SJSA1 (cell line): ENCODE results near the gene SREK1IP1. TPM values are rescaled to one million over a fixed set of nuclear protein-coding genes. Genes with fewer than 3 reads are reported as not detected.

Experiments
- DNase-seq, 2 experiments: peaks; one replicate each; pipeline ENCODE4 v3.0.0-alpha.2; 2015 to 2020; ENCODE audit warnings: low spot score in 2 of 2, low read depth in 1 of 2
- H3K27ac ChIP-seq: fragments of 250-450 bp; sonication (Bioruptor Pico); 2 replicates; pipeline ENCODE4 v1.5.1; 2020; ENCODE audit warnings: mild to moderate bottlenecking, moderate library complexity
- H3K27me3 ChIP-seq: fragments of 250-450 bp; sonication (Bioruptor Pico); replicated peaks from 2 replicates; pipeline ENCODE4 v1.5.1; 2020; ENCODE audit warnings: mild to moderate bottlenecking, moderate library complexity
- H3K36me3 ChIP-seq: fragments of 250-450 bp; sonication (Bioruptor Pico); 2 replicates; pipeline ENCODE4 v1.5.1; 2020; ENCODE audit warnings: mild to moderate bottlenecking
- H3K4me1 ChIP-seq: fragments of 250-450 bp; sonication (Bioruptor Pico); replicated peaks from 2 replicates; pipeline ENCODE4 v1.6.1; 2021; ENCODE audit warnings: mild to moderate bottlenecking
- H3K4me3 ChIP-seq: fragments of 250-450 bp; sonication (Bioruptor Pico); 2 replicates; pipeline ENCODE4 v1.5.1; 2020; ENCODE audit warnings: mild to moderate bottlenecking
- H3K9me3 ChIP-seq: fragments of 250-450 bp; sonication (Bioruptor Pico); replicated peaks from 2 replicates; pipeline ENCODE4 v1.5.1; 2020; ENCODE audit warnings: mild to moderate bottlenecking
- total RNA-seq: library from RNA; depleted of rRNA; stranded (reverse); fragments of >200 nt; shearing (Covaris generic); gene quantifications from 2 replicates; pipeline ENCODE4 v1.2.3, GENCODE V29; 2014

Gene SREK1IP1
- total RNA-seq, 1 experiment from 2014 or later = 7.4 TPM

DNA sequence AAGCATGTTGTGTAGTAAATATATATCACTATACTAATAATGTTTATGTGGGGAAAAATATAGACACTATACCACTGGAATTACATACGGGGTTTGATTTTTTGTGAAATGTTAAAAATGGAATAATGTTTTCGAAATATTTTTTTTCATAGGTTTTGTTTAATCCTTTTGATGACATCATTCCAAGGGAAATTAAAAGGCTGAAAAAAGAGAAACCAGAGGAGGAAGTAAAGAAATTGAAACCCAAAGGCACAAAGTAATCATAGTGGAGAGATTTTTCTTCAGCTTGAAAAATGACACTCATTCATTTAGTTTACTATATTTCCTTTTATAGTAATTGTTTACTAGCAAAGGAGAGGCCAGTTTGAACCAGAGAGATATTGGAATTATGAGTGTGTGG lies 17.9 kb upstream of the SREK1IP1 start:
- H3K36me3 ChIP-seq = peaks cover 3% of the 10 kb centered on the region
- no peak overlapping the region for H3K4me3 ChIP-seq

DNA sequence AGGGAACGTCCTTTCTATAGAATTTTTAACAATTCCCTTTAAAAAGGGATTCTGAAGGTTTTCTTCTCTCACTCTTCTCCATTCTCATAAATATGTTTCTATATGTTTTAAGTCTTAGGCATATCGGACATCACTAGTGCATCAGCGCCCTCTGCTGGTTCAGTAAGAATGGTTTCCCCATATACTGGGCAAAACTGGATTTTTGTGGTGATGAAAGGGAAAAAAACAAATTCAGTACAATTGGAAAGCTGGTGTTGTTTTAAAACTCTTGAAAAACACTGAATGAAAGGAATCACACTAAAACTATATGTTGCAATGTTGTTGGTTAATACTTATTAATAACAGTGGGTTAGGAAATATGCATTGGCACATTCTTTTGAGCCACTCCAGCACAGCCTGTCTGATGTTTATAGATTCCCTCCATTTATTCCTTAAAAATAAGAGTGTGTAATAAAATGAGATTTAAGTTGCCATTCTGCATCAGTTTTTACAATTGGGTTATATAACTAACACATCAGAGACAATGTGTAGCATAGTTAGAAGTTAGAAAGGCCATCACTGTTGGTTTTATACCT lies 16.0 kb upstream of the SREK1IP1 start:
- no peak overlapping the region for H3K4me3 ChIP-seq
- H3K9me3 ChIP-seq = no peaks in the 10 kb centered on the region
- peaks cover 3% of the 10 kb centered on the region for H3K36me3 ChIP-seq
- H3K27me3 ChIP-seq = no peaks in the 10 kb centered on the region
- DNase-seq = peak; percentile 46 to 67
- H3K4me1 ChIP-seq = no peaks in the 10 kb centered on the region
- no peak overlapping the region for H3K27ac ChIP-seq

More for the DNA sequence above, 17.9 kb upstream of the SREK1IP1 start:
- no peaks in the 10 kb centered on the region for H3K27me3 ChIP-seq
- H3K4me1 ChIP-seq = peaks cover 9% of the 10 kb centered on the region
- no peak overlapping the region for H3K27ac ChIP-seq
- no peak for DNase-seq
- no peaks in the 10 kb centered on the region for H3K9me3 ChIP-seq

DNA sequence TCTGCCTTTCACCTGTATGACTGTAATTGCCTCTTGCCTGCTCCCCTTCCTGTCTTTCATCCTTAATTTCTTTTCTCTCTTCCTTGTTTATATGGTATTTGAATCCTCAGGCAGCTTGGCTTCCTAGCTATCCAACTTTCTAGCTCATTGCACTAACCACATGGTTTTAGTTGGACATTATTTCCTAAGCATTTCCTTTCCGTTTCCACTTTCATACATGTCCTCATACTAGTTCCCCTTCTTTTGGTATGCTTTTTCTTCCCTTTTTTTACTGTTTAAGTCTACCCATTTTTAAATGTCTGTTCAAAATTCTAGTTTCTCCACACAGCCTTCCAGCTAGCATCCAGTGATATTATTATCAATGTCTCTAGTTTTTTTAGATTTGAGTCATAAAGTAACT lies 6.8 kb upstream of the SREK1IP1 start:
- H3K4me3 ChIP-seq = no peak overlapping the region
- no peaks in the 10 kb centered on the region for H3K27me3 ChIP-seq
- peaks cover 6% of the 10 kb centered on the region for H3K36me3 ChIP-seq
- no peak overlapping the region for H3K27ac ChIP-seq
- H3K4me1 ChIP-seq = no peaks in the 10 kb centered on the region; the same call in 1 of the 2 replicates
- H3K9me3 ChIP-seq = no peaks in the 10 kb centered on the region
- DNase-seq = no peak

DNA sequence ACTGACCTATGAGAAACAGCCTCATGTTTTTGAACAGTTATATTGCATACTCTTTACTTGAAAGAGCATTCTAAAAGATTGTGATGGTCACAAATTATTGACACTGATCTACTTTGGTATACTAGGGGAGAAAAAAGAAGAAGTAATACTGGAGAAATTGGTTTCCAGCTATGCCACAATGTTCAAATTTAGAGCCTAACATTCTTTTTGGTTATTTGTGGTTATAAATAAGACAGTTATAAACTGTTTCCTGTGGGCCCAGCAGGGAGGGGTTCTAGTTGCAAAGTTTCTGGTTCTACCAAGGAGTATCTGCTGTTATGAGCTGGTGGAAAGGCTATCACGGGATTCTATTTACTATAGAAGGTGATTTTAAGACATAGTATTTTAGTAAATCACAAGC lies 5.0 kb upstream of the SREK1IP1 start:
- peaks cover 6% of the 10 kb centered on the region; the same call in 1 of the 2 replicates for H3K4me1 ChIP-seq
- no peak overlapping the region for H3K4me3 ChIP-seq
- no peaks in the 10 kb centered on the region for H3K9me3 ChIP-seq
- peaks cover 6% of the 10 kb centered on the region for H3K36me3 ChIP-seq
- H3K27ac ChIP-seq = no peak overlapping the region
- no peak for DNase-seq
- H3K27me3 ChIP-seq = no peaks in the 10 kb centered on the region

DNA sequence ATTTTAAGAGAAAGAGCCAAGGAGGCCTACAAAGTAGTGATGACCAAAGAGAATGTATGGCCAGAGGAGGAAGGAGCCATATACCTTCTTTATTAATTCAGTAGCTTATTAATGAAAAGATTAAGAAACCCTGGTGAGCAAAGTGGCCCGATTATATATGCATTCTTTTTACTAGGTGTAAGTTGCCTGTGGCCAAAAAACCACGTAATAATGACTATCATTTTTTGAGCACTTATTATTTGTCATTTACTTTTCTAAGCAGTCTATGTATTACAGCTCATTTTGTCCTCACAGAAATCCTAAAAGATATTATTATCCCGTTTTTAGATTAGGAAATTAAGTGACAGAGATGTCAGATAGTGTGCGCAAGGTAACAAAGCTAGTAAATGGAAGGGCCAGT lies 3.2 kb upstream of the SREK1IP1 start:
- H3K36me3 ChIP-seq = peaks cover 11% of the 10 kb centered on the region

DNA sequence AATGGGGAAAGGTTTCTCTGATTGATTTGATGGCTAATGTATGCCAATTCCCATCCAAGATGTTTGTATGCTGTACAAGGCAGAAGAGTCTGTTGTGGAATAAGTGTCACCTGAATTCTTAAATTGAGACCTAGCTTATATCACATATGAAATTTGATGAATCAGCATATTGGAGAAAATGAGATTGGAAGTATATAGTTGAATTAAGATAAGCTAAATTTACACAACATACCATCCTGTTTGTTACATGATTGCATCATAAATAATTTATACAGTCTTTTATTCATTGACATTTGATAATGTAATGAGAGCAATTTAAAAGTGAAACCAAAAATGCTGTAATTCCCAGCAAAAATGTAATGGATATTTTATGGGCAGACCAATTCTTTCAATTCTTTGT lies 1.4 kb upstream of the SREK1IP1 start:
- Histone ChIP-seq H3K36me3 (peaks cover 20% of the 10 kb centered on the region), H3K27ac (no peak overlapping the region), H3K4me1 (peaks cover 12% of the 10 kb centered on the region), H3K9me3 (no peaks in the 10 kb centered on the region), H3K4me3 (peak overlapping the region; percentile 61), H3K27me3 (no peaks in the 10 kb centered on the region)
- no peak for DNase-seq

More for the DNA sequence above, 3.2 kb upstream of the SREK1IP1 start:
- DNase-seq = no peak
- Histone ChIP-seq H3K4me1 (peaks cover 12% of the 10 kb centered on the region), H3K4me3 (no peak overlapping the region), H3K27me3 (no peaks in the 10 kb centered on the region), H3K27ac (no peak overlapping the region), H3K9me3 (no peaks in the 10 kb centered on the region)

DNA sequence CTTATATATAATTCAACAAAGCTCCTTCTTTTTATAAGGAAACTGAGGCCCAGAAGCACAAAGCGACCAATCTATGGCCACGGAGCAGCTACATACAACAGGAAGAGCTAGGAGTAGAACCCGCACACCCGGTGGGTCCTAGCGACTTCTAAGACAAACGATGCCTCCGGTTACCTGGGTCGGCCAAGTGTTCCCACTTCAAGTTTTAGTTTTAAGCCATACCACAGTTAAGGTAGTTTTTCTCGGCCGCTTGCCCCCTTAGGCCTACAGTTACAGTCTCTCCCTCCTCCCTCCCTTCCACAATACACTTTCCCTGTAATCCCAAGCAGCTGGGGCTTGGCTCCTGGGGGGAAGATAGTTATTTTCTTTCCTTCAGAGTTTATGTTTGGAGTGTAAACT lies 533 bp downstream of the SREK1IP1 start:
- peaks cover 12% of the 10 kb centered on the region for H3K4me1 ChIP-seq
- DNase-seq = no peak

DNA sequence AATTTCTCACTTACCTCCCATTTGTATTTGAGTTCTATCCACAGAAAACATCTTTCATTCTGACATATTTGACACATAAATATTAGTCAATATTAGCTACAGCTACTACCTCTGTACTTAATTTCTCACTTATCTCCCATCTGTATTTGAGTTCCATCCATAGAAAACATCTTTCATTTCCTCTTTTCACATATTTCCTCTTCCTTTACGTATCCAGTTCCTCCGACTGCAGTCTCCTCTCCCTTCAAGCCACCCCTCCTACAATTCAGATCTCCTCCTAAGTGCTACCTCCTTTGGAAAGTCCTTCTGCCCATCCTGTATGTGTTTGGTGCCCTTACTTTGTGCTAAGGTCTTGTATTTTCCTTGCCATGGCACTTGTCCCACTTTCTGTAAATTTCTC lies 1.6 kb downstream of the SREK1IP1 start:
- Histone ChIP-seq H3K4me3 (no peak overlapping the region), H3K27ac (no peak overlapping the region), H3K36me3 (peaks cover 31% of the 10 kb centered on the region), H3K4me1 (peaks cover 12% of the 10 kb centered on the region), H3K9me3 (no peaks in the 10 kb centered on the region), H3K27me3 (no peaks in the 10 kb centered on the region)
- no peak for DNase-seq

More for the DNA sequence above, 533 bp downstream of the SREK1IP1 start:
- Histone ChIP-seq H3K27me3 (no peaks in the 10 kb centered on the region), H3K4me3 (peak overlapping the region; percentile 61), H3K27ac (peak overlapping the region; percentile 96), H3K9me3 (no peaks in the 10 kb centered on the region), H3K36me3 (peaks cover 31% of the 10 kb centered on the region)

DNA sequence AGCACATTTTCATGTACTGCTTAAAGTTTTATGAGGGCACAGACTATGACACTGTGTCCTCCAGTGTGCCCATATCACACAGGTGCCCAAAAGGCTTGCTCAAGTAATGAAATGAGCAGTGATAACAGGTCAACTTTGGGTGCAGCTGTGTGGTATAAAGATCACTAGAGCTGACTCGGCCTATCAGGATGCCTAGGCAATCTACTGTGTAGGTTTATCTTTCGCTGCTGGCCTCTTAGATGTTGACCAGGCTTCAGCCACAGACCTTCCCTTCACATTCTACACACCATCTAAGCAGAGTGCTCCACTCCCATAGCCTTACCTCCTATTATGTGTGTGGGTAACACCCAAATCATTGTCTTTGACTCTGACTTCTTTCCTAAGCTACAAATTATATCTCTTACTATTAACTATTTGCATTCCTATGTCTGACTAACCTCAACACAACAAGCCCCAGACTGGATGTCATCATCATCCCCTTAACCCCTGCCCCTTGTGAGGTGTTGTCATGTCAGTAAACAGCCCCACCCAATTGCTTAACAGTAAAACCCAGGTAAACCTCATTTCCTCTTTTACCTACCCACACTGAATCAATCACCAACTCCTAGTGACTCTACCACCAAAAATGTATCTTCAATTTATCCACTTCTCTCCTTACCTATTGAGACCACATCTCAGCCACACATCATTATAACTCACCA lies 2.5 kb downstream of the SREK1IP1 start:
- Histone ChIP-seq H3K9me3 (no peaks in the 10 kb centered on the region), H3K27ac (no peak overlapping the region), H3K4me3 (no peak overlapping the region), H3K27me3 (no peaks in the 10 kb centered on the region), H3K4me1 (peaks cover 12% of the 10 kb centered on the region), H3K36me3 (peaks cover 35% of the 10 kb centered on the region)
- DNase-seq = no peak

DNA sequence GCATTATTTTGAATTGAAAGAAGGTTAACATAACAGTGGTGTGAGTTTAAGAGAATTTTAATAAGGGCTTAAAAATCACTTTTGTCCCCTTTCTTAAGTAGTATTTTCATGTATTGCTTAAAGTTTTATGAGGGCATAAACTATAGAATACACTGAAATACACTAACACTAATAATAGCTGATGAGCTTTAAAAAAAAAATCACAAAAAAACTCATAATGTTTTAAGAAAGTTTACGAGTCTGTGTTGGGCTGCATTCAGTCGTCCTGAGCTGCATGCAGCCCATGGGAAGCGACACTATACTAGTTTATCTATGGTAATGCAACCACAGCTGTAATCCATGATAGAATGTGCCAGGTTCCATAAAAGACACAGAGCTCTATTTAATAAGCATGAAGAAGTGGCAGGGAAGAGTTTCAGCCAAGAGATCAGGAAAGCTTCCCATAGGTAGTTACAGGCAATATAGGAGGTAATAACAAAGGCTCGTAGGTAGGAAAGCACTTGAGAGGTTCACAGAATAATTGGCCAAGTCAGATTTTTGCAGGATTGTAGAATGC lies 4.5 kb downstream of the SREK1IP1 start:
- no peak overlapping the region for H3K27ac ChIP-seq
- no peak overlapping the region for H3K4me3 ChIP-seq
- H3K4me1 ChIP-seq = peaks cover 6% of the 10 kb centered on the region
- no peaks in the 10 kb centered on the region for H3K9me3 ChIP-seq
- no peaks in the 10 kb centered on the region for H3K27me3 ChIP-seq
- no peak for DNase-seq
- H3K36me3 ChIP-seq = peaks cover 35% of the 10 kb centered on the region

DNA sequence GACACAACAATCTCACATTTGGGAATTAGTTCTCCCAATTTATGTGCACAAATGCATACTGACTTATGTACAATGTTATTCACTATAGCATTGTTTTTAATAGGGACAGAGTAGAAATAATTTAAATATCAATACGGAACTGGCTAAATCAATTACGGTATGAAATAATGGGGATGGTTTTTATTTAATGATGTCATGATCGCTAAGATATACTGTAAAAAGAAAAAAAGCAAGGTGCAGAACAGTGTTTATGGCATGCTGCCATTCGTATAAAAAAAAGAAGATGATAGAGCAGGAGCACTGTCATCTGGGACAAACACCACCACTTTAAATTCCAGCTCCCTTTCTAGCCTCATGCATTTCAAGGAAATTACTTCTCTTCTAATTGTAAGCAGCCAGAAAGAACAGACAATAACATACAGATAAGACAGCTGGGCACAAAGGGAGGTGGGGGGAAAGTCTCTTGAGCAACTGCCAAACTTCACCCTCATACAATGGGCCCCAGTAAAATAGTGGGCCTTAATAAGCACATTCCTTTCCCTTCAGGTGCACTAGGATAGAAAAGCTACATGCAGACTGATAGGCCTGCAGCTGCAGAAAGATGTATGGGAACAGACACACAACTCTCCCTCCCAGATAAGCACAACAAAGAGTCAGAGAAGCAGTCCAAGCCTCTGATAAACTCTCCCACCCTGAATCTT lies 8.4 kb downstream of the SREK1IP1 start:
- Histone ChIP-seq H3K27ac (no peak overlapping the region), H3K27me3 (no peaks in the 10 kb centered on the region), H3K4me3 (no peak overlapping the region), H3K9me3 (no peaks in the 10 kb centered on the region), H3K4me1 (no peaks in the 10 kb centered on the region), H3K36me3 (peaks cover 18% of the 10 kb centered on the region)
- no peak for DNase-seq

DNA sequence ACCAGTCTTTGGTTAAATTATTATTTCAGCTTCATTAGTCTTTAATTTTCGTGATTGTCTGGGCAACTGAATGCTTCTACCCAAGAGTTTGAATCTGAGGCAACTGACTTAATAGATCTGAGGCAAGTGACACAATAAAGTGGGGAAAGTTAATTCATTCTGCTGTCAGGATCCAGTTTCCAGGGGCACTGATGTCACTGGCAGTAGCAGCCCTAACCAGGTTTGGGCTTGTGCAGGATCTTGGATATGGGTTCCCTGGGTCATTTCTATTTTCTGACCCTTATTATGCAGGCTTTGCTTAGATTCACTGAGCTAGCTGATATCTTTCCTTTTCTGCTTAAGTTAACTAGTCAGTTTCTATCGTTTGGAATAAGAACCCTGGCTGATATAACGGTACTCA lies 9.6 kb downstream of the SREK1IP1 start:
- no peaks in the 10 kb centered on the region for H3K9me3 ChIP-seq
- H3K36me3 ChIP-seq = peaks cover 11% of the 10 kb centered on the region
- H3K27me3 ChIP-seq = no peaks in the 10 kb centered on the region
- no peaks in the 10 kb centered on the region for H3K4me1 ChIP-seq
- H3K4me3 ChIP-seq = no peak overlapping the region
- no peak overlapping the region for H3K27ac ChIP-seq
- DNase-seq = no peak

DNA sequence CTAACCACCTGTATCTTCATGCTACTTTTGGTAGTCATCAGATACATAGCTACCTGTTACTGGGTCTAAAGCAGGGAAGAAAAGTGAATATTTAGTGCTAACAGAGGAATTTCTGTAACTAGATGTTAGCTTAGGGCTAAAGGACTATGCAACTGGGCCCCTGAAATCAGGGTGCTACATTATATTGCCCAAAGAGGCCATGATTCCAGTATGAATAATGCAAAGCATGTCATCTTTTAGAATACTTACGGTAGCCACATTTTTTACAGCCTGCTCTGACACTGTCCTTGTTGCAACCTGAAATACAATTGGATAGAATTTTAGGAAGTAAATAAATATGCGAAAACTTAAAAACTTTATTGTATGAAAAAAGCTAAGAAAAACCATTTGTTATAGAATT lies 14.4 kb downstream of the SREK1IP1 start:
- no peaks in the 10 kb centered on the region for H3K4me1 ChIP-seq
- H3K4me3 ChIP-seq = no peak overlapping the region
- H3K27ac ChIP-seq = no peak overlapping the region
- no peaks in the 10 kb centered on the region for H3K27me3 ChIP-seq
- DNase-seq = no peak
- no peaks in the 10 kb centered on the region for H3K9me3 ChIP-seq
- peaks cover 12% of the 10 kb centered on the region for H3K36me3 ChIP-seq

DNA sequence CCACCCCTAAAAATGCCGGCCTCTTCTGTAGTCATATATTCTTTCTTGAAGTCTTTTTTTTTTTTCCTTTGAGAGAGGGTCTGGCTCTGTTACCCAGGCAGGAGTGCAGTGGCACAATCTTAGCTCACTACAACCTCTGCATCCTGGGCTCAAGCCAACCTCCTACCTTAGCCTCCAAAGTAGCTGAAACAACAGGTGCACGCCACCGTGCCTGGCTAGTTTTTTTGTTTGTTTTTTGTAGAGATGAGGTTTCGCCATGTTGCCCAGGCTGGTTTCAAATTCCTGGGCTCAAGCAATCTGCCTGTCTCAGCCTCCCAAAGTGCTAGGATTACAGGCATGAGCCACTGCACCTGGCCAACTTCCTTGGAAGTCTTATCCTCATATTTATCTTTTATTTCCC lies 19.1 kb downstream of the SREK1IP1 start:
- Histone ChIP-seq H3K27me3 (no peaks in the 10 kb centered on the region), H3K4me1 (no peaks in the 10 kb centered on the region), H3K4me3 (no peak overlapping the region)

More for the DNA sequence above, 19.1 kb downstream of the SREK1IP1 start:
- H3K36me3 ChIP-seq = peaks cover 12% of the 10 kb centered on the region
- no peak for DNase-seq
- no peaks in the 10 kb centered on the region for H3K9me3 ChIP-seq
- no peak overlapping the region for H3K27ac ChIP-seq
